ENCODE data around the gene TIE1. TPM values are rescaled to one million over a fixed set of nuclear protein-coding genes. Genes with fewer than 3 reads are reported as not detected.

The TIE1 gene
- total RNA-seq, 4 donors from 2014 or later = 15.9 to 27.9 (median 20.7) TPM

GRCh38 chr1:43279161-43279560 is 21.6 kb upstream of the TIE1 start:
- no peak for TF ChIP-seq CTCF (IDR thresholded peaks at IDR 0.05 in 4 of 5, conservative IDR thresholded peaks at IDR 0.05 in 1 of 5)
- TF ChIP-seq POLR2A (IDR thresholded peaks at IDR 0.05) = no peak
- in situ Hi-C loops (cut with MboI; ENCODE audit: low sequenced_read_pairs in 4 of 4) = no loop called here

DNA sequence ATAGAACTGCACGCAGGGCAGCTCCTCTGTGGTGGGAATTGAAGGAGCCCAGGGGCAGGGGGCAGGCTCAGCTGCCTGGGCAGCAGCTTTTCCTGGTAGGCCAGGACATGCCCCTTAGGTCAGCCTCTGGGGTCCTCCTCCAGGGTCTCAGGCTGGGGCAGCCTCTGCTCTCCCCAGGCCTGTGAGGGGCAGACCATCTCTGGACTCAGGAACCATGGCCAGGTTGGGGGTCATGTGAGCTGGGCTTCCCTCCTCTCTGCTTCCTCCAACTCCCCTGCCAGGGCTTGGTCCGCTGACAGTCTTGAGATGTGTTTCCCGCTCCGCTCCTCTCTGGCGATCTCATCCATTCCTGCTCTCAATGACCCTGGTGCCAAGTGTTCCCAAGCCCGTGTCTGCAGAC is 21.1 kb upstream of the TIE1 start:
- H3K36me3 ChIP-seq = no peaks in the 10 kb centered on the region
- intact Hi-C loops (cut with DNase I; ENCODE audit: low total_unique reads) = no loop called here
- H3K27ac ChIP-seq = no peak overlapping the region
- H3K4me3 ChIP-seq = no peak overlapping the region
- ATAC-seq (no peak), DNase-seq (no peak)
- H3K27me3 ChIP-seq = no peaks in the 10 kb centered on the region
- in situ Hi-C loops (cut with MboI; ENCODE audit: low sequenced_read_pairs in 4 of 4) = no loop called here
- no peaks in the 10 kb centered on the region for H3K4me1 ChIP-seq
- no peak for TF ChIP-seq CTCF (IDR thresholded peaks at IDR 0.05 in 4 of 5, conservative IDR thresholded peaks at IDR 0.05 in 1 of 5)
- H3K9me3 ChIP-seq = no peaks in the 10 kb centered on the region

More at GRCh38 chr1:43279161-43279560, 21.6 kb upstream of the TIE1 start:
- no peaks in the 10 kb centered on the region for H3K27me3 ChIP-seq
- no peaks in the 10 kb centered on the region for H3K9me3 ChIP-seq
- no peak overlapping the region for H3K4me3 ChIP-seq
- DNase-seq = no peak
- intact Hi-C loops (cut with DNase I; ENCODE audit: low total_unique reads) = no loop called here
- H3K4me1 ChIP-seq = no peaks in the 10 kb centered on the region
- H3K27ac ChIP-seq = no peak overlapping the region
- no peaks in the 10 kb centered on the region for H3K36me3 ChIP-seq
- no peak for ATAC-seq

DNA sequence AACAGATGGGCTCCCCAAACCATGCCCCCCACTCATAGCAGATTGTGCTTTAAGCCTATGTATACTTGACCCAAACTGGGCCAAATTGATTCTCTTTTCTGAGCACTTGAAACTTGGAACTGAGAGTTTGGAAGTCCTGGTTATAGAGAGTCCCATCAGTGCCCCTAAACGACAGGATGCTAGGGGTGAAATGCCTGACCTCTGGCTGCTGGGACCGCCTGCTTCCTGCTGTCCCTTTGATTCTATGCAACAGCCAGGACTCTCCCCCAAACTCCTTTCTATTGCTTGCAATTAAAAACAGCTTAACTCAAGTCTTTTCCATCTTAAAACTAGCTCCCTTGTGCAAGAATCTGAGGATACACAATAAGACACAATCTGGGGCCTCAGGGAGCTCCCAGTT is 20.1 kb upstream of the TIE1 start:
- TF ChIP-seq CTCF (IDR thresholded peaks at IDR 0.05 in 4 of 5, conservative IDR thresholded peaks at IDR 0.05 in 1 of 5) = no peak
- Histone ChIP-seq H3K27me3 (peaks cover 0 to 2% (median 0%) of the 10 kb centered on the region in 3 donors), H3K9me3 (no peaks in the 10 kb centered on the region), H3K4me3 (no peak overlapping the region), H3K4me1 (no peaks in the 10 kb centered on the region), H3K27ac (no peak overlapping the region), H3K36me3 (no peaks in the 10 kb centered on the region)
- in situ Hi-C loops (cut with MboI; ENCODE audit: low sequenced_read_pairs in 4 of 4) (no loop called here), intact Hi-C loops (cut with DNase I; ENCODE audit: low total_unique reads) (no loop called here)
- no peak for DNase-seq
- ATAC-seq = no peak

GRCh38 chr1:43282220-43283195 is 18.3 kb upstream of the TIE1 start:
- H3K27ac ChIP-seq = no peak overlapping the region
- no peak for ATAC-seq
- in situ Hi-C loops (cut with MboI; ENCODE audit: low sequenced_read_pairs in 4 of 4) = no loop called here

More at GRCh38 chr1:43282220-43283195, 18.3 kb upstream of the TIE1 start:
- intact Hi-C loops (cut with DNase I; ENCODE audit: low total_unique reads) = no loop called here
- Histone ChIP-seq H3K9me3 (no peaks in the 10 kb centered on the region), H3K4me1 (no peaks in the 10 kb centered on the region), H3K27me3 (peaks cover 0 to 2% (median 0%) of the 10 kb centered on the region in 3 donors), H3K36me3 (no peaks in the 10 kb centered on the region), H3K4me3 (no peak overlapping the region)
- no peak for DNase-seq
- TF ChIP-seq POLR2A (IDR thresholded peaks at IDR 0.05) (no peak), CTCF (IDR thresholded peaks at IDR 0.05 in 4 of 5, conservative IDR thresholded peaks at IDR 0.05 in 1 of 5) (no peak)
